Liver (tissue), 9 donors: ENCODE results near the gene CWF19L2. TPM values are rescaled to one million over a fixed set of nuclear protein-coding genes. Genes with fewer than 3 reads are reported as not detected.

Experiments
- DNase-seq: peaks from one replicate; pipeline ENCODE4 v3.0.0-alpha.2; 2017; ENCODE audit warnings: low spot score
- H3K27ac ChIP-seq, 2 donors: one replicate each; pipeline ENCODE4 v1.7.0; 2013; ENCODE audit warnings: inconsistent platforms in 2 of 2, low read length in 2 of 2, control low read depth in 1 of 2, low read depth in 1 of 2, mild to moderate bottlenecking in 1 of 2
- H3K27me3 ChIP-seq, 4 donors: one replicate each; pipeline versions ENCODE4 v1.6.1 to v1.7.0; 2013; ENCODE audit warnings: low read length in 3 of 4, inconsistent platforms in 1 of 4, mild to moderate bottlenecking in 1 of 4, moderate library complexity in 1 of 4; ENCODE audit not compliant: control insufficient read depth in 4 of 4, insufficient read depth in 4 of 4
- H3K36me3 ChIP-seq, 4 donors: one replicate each; pipeline versions ENCODE4 v1.6.1 to v1.7.0; 2013; ENCODE audit warnings: low read length in 3 of 4, mild to moderate bottlenecking in 3 of 4, low read depth in 1 of 4, moderate library complexity in 1 of 4; ENCODE audit not compliant: control insufficient read depth in 4 of 4, insufficient read depth in 3 of 4
- H3K4me1 ChIP-seq, 4 donors: one replicate each; pipeline versions ENCODE4 v1.6.1 to v1.7.0; 2013; ENCODE audit warnings: low read length in 3 of 4, mild to moderate bottlenecking in 3 of 4, moderate library complexity in 1 of 4; ENCODE audit not compliant: control insufficient read depth in 4 of 4, insufficient read depth in 4 of 4
- H3K4me3 ChIP-seq, 3 donors: one replicate each; pipeline versions ENCODE4 v1.6.1 to v1.7.0; 2013; ENCODE audit warnings: low read length in 3 of 3, control low read depth in 1 of 3, low read depth in 1 of 3, mild to moderate bottlenecking in 1 of 3
- H3K9ac ChIP-seq, 2 donors: one replicate each; pipeline ENCODE4 v1.7.0; 2013; ENCODE audit warnings: low read length in 2 of 2, mild to moderate bottlenecking in 2 of 2, moderate library complexity in 2 of 2, control low read depth in 1 of 2, low read depth in 1 of 2
- H3K9me3 ChIP-seq, 4 donors: one replicate each; pipeline versions ENCODE4 v1.6.1 to v1.7.0; 2013; ENCODE audit warnings: low read length in 3 of 4; ENCODE audit not compliant: control insufficient read depth in 4 of 4
- EGR1 ChIP-seq, 2 donors: IDR thresholded peaks; 2 replicates each; pipeline ENCODE4 v1.6.1; 2016 to 2018; ENCODE audit warnings: antibody characterized with exemption in 2 of 2, low read depth in 2 of 2
- FOXA2 ChIP-seq: IDR thresholded peaks from 2 replicates; pipeline ENCODE4 v1.6.1; 2016; ENCODE audit warnings: antibody characterized with exemption
- GABPA ChIP-seq, 2 donors: IDR thresholded peaks in 1 of 2; conservative IDR thresholded peaks in 1 of 2; 2 replicates each; pipeline ENCODE4 v1.6.1; 2016; ENCODE audit warnings: antibody characterized with exemption in 2 of 2, mild to moderate bottlenecking in 1 of 2, moderate library complexity in 1 of 2
- JUND ChIP-seq, 2 donors: IDR thresholded peaks; 2 replicates each; pipeline ENCODE4 v1.6.1; 2016; ENCODE audit warnings: antibody characterized with exemption in 2 of 2
- RAD21 ChIP-seq, 2 donors: IDR thresholded peaks; 2 replicates each; pipeline ENCODE4 v1.6.1; 2016; ENCODE audit warnings: antibody characterized with exemption in 2 of 2, mild to moderate bottlenecking in 2 of 2
- SP1 ChIP-seq: IDR thresholded peaks from 2 replicates; pipeline ENCODE4 v1.6.1; 2018; ENCODE audit warnings: antibody characterized with exemption, mild to moderate bottlenecking
- TAF1 ChIP-seq: conservative IDR thresholded peaks from 2 replicates; pipeline ENCODE4 v1.6.1; 2016; ENCODE audit warnings: antibody characterized with exemption, mild to moderate bottlenecking
- YY1 ChIP-seq: IDR thresholded peaks from 2 replicates; pipeline ENCODE4 v1.6.1; 2016; ENCODE audit warnings: antibody characterized with exemption, mild to moderate bottlenecking
- WGBS: extraction: QIAGEN DNeasy Blood & Tissue Kit; methylation state at CpG from one replicate; pipeline ENCODE4 v1.1.7; 2013; 5-methylcytosine and 5-hydroxymethylcytosine counted together
- polyA plus RNA-seq, 2 donors: library from polyadenylated mRNA; stranded (reverse) in 1 of 2; unstranded in 1 of 2; fragments of 200-250 nt in 1 of 2; fragments of >200 nt in 1 of 2; fragmentation: Nextera tagmentation in 1 of 2; extraction: Ambion mirVana in 1 of 2; gene quantifications; one replicate each; pipeline versions ENCODE4 v1.2.1 to v1.2.3, GENCODE V29; 2013 to 2015
- total RNA-seq, 2 donors: library from RNA; depleted of rRNA; stranded (reverse); fragments of >200 nt; gene quantifications; one replicate each; pipeline ENCODE4 v1.2.3, GENCODE V29; 2014
- TF ChIP-seq, protein P1 (sequence below): fragments of 150-350 bp; IDR thresholded peaks from 2 replicates; pipeline ENCODE4 v1.5.1; 2017; ENCODE audit warnings: improper control_type of control experiment, low read depth, low read length; ENCODE audit not compliant: missing input control
- TF ChIP-seq, protein P2 (sequence below): IDR thresholded peaks from 2 replicates; pipeline ENCODE4 v1.6.1; 2016; ENCODE audit warnings: antibody characterized with exemption
- TF ChIP-seq, protein P3 (sequence below): IDR thresholded peaks from 2 replicates; pipeline ENCODE4 v1.6.1; 2016; ENCODE audit warnings: antibody characterized with exemption, mild to moderate bottlenecking
- donor health status: healthy.
- donor health status: healthy.
- donor health status: healthy.
- donor health status: healthy.
- donor health status: healthy.

Gene CWF19L2
- total and polyA plus RNA-seq, 4 donors = 2.0 to 10.7 (median 5.8) TPM

DNA sequence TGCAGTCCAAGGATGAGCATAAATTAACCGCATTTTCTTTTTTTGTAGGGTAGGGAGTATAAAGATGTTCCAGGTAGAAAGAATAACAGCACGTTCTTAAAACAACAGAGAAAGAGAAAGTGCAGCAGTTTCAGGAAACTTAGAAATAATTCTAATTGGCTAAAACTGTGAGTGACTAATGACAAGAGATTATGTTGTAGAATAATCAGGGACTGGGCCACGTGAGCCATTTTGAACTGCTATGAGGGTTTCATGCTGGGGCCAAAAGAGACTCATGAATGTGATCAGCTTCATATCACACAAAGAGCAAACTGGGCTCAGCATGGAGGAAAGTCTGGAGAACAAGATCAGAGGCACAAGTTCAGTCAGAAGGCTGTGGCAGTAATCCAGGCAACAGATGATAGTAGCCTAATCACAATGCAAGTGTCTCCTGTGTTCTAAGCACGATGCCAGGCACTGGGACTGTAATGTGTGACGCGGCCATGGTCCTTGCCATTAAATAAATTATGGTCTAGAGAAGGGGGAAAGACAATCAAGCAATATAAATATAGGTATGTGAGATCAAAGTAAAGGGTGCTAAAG lies 17.9 kb downstream of the CWF19L2 start:
- Histone ChIP-seq H3K27ac (no peak overlapping the region), H3K4me3 (no peak overlapping the region), H3K4me1 (no peaks in the 10 kb centered on the region), H3K27me3 (no peaks in the 10 kb centered on the region), H3K9me3 (no peaks in the 10 kb centered on the region), H3K36me3 (peaks cover 1 to 40% (median 24%) of the 10 kb centered on the region in 4 donors), H3K9ac (no peak overlapping the region)
- DNase-seq = no peak
- TF ChIP-seq GABPA (IDR thresholded peaks at IDR 0.05 in 1 of 2, conservative IDR thresholded peaks at IDR 0.05 in 1 of 2) (no peak), SP1 (no peak), JUND (IDR thresholded peaks at IDR 0.05) (no peak)
- TF ChIP-seq, protein P1, sequence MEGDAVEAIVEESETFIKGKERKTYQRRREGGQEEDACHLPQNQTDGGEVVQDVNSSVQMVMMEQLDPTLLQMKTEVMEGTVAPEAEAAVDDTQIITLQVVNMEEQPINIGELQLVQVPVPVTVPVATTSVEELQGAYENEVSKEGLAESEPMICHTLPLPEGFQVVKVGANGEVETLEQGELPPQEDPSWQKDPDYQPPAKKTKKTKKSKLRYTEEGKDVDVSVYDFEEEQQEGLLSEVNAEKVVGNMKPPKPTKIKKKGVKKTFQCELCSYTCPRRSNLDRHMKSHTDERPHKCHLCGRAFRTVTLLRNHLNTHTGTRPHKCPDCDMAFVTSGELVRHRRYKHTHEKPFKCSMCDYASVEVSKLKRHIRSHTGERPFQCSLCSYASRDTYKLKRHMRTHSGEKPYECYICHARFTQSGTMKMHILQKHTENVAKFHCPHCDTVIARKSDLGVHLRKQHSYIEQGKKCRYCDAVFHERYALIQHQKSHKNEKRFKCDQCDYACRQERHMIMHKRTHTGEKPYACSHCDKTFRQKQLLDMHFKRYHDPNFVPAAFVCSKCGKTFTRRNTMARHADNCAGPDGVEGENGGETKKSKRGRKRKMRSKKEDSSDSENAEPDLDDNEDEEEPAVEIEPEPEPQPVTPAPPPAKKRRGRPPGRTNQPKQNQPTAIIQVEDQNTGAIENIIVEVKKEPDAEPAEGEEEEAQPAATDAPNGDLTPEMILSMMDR = no peak
- WGBS = 96% methylated on average over 6 of the region's 6 CpGs

GRCh38 chr11:107438148-107438547 lies 19.5 kb downstream of the CWF19L2 start:
- H3K4me3 ChIP-seq = no peak overlapping the region
- H3K9me3 ChIP-seq = no peaks in the 10 kb centered on the region
- H3K36me3 ChIP-seq = peaks cover 1 to 34% (median 24%) of the 10 kb centered on the region in 4 donors
- 86% methylated on average over 1 of the region's 1 CpG for WGBS
- no peak overlapping the region for H3K9ac ChIP-seq
- no peak overlapping the region for H3K27ac ChIP-seq
- no peak for DNase-seq
- no peak for TF ChIP-seq SP1
- TF ChIP-seq, protein P1 = peak; percentile 20
- no peak for TF ChIP-seq GABPA (IDR thresholded peaks at IDR 0.05 in 1 of 2, conservative IDR thresholded peaks at IDR 0.05 in 1 of 2)
- TF ChIP-seq RAD21 (IDR thresholded peaks at IDR 0.05) = peak; percentile 15 to 26
- TF ChIP-seq JUND (IDR thresholded peaks at IDR 0.05) = no peak
- no peak for TF ChIP-seq YY1
- H3K27me3 ChIP-seq = no peaks in the 10 kb centered on the region
- H3K4me1 ChIP-seq = no peaks in the 10 kb centered on the region

DNA sequence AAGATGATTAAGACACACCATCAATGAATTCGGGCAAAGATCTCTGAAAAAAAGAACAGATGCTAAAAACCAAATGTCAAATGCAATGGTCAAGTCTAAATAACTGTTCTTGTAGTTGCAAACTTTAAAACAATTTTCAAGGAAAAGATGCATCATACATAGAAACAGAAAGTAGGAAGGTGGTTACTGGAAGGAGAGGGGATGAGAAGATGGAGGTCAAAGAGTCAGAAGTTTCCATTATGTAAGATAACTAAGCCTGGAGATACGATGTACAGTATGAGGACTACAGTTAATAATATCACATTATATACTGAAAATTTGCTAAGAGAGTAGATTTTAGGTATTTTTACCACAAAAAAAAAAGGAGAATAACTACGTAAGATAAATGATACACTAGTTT lies 27.1 kb downstream of the CWF19L2 start:
- Histone ChIP-seq H3K36me3 (peaks cover 0 to 18% (median 7%) of the 10 kb centered on the region in 4 donors), H3K27ac (no peak overlapping the region), H3K4me3 (no peak overlapping the region), H3K4me1 (no peaks in the 10 kb centered on the region), H3K27me3 (no peaks in the 10 kb centered on the region), H3K9me3 (no peaks in the 10 kb centered on the region), H3K9ac (no peak overlapping the region)
- TF ChIP-seq FOXA2 (no peak), JUND (IDR thresholded peaks at IDR 0.05) (no peak), EGR1 (IDR thresholded peaks at IDR 0.05; ENCODE audit: low read depth in 2 of 2) (no peak), TAF1 (no peak), RAD21 (IDR thresholded peaks at IDR 0.05) (no peak)
- TF ChIP-seq, protein P1 = no peak
- TF ChIP-seq, protein P2, sequence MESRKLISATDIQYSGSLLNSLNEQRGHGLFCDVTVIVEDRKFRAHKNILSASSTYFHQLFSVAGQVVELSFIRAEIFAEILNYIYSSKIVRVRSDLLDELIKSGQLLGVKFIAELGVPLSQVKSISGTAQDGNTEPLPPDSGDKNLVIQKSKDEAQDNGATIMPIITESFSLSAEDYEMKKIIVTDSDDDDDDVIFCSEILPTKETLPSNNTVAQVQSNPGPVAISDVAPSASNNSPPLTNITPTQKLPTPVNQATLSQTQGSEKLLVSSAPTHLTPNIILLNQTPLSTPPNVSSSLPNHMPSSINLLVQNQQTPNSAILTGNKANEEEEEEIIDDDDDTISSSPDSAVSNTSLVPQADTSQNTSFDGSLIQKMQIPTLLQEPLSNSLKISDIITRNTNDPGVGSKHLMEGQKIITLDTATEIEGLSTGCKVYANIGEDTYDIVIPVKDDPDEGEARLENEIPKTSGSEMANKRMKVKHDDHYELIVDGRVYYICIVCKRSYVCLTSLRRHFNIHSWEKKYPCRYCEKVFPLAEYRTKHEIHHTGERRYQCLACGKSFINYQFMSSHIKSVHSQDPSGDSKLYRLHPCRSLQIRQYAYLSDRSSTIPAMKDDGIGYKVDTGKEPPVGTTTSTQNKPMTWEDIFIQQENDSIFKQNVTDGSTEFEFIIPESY = no peak
- TF ChIP-seq, protein P3, sequence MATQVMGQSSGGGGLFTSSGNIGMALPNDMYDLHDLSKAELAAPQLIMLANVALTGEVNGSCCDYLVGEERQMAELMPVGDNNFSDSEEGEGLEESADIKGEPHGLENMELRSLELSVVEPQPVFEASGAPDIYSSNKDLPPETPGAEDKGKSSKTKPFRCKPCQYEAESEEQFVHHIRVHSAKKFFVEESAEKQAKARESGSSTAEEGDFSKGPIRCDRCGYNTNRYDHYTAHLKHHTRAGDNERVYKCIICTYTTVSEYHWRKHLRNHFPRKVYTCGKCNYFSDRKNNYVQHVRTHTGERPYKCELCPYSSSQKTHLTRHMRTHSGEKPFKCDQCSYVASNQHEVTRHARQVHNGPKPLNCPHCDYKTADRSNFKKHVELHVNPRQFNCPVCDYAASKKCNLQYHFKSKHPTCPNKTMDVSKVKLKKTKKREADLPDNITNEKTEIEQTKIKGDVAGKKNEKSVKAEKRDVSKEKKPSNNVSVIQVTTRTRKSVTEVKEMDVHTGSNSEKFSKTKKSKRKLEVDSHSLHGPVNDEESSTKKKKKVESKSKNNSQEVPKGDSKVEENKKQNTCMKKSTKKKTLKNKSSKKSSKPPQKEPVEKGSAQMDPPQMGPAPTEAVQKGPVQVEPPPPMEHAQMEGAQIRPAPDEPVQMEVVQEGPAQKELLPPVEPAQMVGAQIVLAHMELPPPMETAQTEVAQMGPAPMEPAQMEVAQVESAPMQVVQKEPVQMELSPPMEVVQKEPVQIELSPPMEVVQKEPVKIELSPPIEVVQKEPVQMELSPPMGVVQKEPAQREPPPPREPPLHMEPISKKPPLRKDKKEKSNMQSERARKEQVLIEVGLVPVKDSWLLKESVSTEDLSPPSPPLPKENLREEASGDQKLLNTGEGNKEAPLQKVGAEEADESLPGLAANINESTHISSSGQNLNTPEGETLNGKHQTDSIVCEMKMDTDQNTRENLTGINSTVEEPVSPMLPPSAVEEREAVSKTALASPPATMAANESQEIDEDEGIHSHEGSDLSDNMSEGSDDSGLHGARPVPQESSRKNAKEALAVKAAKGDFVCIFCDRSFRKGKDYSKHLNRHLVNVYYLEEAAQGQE = no peak
- DNase-seq = no peak
- 93% methylated on average over 3 of the region's 3 CpGs for WGBS
